Mesendoderm (in vitro differentiated cells): ENCODE measurements around the gene TBC1D19.
"Not testable (repeated sequence)": the region's sequence is repeated elsewhere in the genome, so short reads cannot be mapped to it uniquely, and the experiment has no call there.

Experiments used
- DNase-seq: peaks from one replicate; pipeline ENCODE4 v3.0.0; 2013
- H2AK5ac ChIP-seq: 2 replicates; pipeline ENCODE4 v1.6.1; 2013; ENCODE audit warnings: low read length, inconsistent platforms
- H2BK120ac ChIP-seq: 2 replicates; pipeline ENCODE4 v1.6.1; 2013; ENCODE audit warnings: low read depth, mild to moderate bottlenecking, low read length, moderate library complexity, mixed read lengths
- H2BK15ac ChIP-seq: replicated peaks from 2 replicates; pipeline ENCODE4 v1.6.1; 2013; ENCODE audit warnings: low read depth, mild to moderate bottlenecking, moderate library complexity
- H2BK5ac ChIP-seq: 2 replicates; pipeline ENCODE4 v1.6.1; 2013; ENCODE audit warnings: low read length, inconsistent platforms
- H3K18ac ChIP-seq: 2 replicates; pipeline ENCODE4 v1.6.1; 2013; ENCODE audit warnings: mild to moderate bottlenecking, low read length, mixed read lengths
- H3K23ac ChIP-seq: one replicate; pipeline ENCODE4 v1.6.1; 2013; ENCODE audit warnings: low read length
- H3K27ac ChIP-seq: 2 replicates; pipeline ENCODE4 v1.5.1; 2013; ENCODE audit warnings: low read depth, mild to moderate bottlenecking, inconsistent platforms, low read length, moderate library complexity
- H3K27me3 ChIP-seq: 2 replicates; pipeline ENCODE4 v1.6.1; 2013; ENCODE audit warnings: low read length, control low read depth, mild to moderate bottlenecking, inconsistent platforms; ENCODE audit not compliant: insufficient read depth, poor library complexity
- H3K36me3 ChIP-seq: 2 replicates; pipeline ENCODE4 v1.6.1; 2013; ENCODE audit warnings: low read length, inconsistent platforms; ENCODE audit not compliant: control insufficient read depth, insufficient read depth
- H3K4ac ChIP-seq: one replicate; pipeline ENCODE4 v1.6.1; 2013; ENCODE audit warnings: low read depth, mild to moderate bottlenecking, low read length, moderate library complexity
- H3K4me1 ChIP-seq: 2 replicates; pipeline ENCODE4 v1.6.1; 2013; ENCODE audit warnings: low read depth, low read length, inconsistent platforms; ENCODE audit not compliant: control insufficient read depth
- H3K4me2 ChIP-seq: 2 replicates; pipeline ENCODE4 v1.6.1; 2013; ENCODE audit warnings: low read length
- H3K4me3 ChIP-seq: 2 replicates; pipeline ENCODE4 v1.5.1; 2013; ENCODE audit warnings: mild to moderate bottlenecking, low read length
- H3K56ac ChIP-seq: one replicate; pipeline ENCODE4 v1.6.1; 2013; ENCODE audit warnings: low read length
- H3K79me1 ChIP-seq: 2 replicates; pipeline ENCODE4 v1.6.1; 2013; ENCODE audit warnings: low read length, inconsistent platforms
- H3K79me2 ChIP-seq: 2 replicates; pipeline ENCODE4 v1.6.1; 2013; ENCODE audit warnings: mild to moderate bottlenecking, low read length; ENCODE audit not compliant: control insufficient read depth, insufficient read depth
- H3K9ac ChIP-seq: 2 replicates; pipeline ENCODE4 v1.6.1; 2013; ENCODE audit warnings: low read length, inconsistent platforms
- H4K5ac ChIP-seq: one replicate; pipeline ENCODE4 v1.6.1; 2013; ENCODE audit warnings: low read length
- H4K8ac ChIP-seq: one replicate; pipeline ENCODE4 v1.6.1; 2013; ENCODE audit warnings: low read depth, mild to moderate bottlenecking, control low read depth, low read length, moderate library complexity
- WGBS: extraction: QIAGEN DNeasy Blood & Tissue Kit; methylation state at CpG from one replicate; pipeline ENCODE4 v1.1.7; 2013; ENCODE audit warnings: low lambda C conversion rate, missing lambda C conversion rate; ENCODE audit not compliant: insufficient coverage; ENCODE audit errors: extremely low coverage; 5-methylcytosine and 5-hydroxymethylcytosine counted together

Gene TBC1D19

DNA sequence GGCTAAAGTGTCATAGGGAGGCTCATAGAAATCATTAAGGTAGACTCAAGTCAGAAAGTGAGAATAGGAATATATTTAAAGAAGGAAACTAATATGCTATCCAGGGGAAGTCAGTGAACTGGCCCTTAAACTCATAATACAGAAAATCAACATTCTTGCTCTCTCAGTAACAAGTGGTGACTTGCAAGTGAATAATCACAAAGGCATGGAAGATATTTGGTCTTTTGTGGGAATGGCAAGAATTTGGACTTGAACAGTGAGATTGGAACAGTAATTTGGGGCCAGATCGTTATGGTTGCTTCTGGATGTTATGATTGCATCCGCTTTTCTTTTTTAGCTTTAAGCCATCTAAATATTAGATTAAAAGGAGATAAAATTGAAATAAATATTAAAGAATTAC, 103.8 kb downstream of the TBC1D19 start:
- H4K8ac ChIP-seq, result no peak overlapping the region
- no peaks in the 10 kb centered on the region for H3K79me2 ChIP-seq
- H3K27ac ChIP-seq, result no peak overlapping the region
- no peak overlapping the region for H3K4me2 ChIP-seq
- no CpG with 5 or more reads among the region's 2 CpGs for WGBS
- no peak overlapping the region for H3K9ac ChIP-seq
- H2AK5ac ChIP-seq, result no peak overlapping the region
- H3K36me3 ChIP-seq, result no peaks in the 10 kb centered on the region
- no peaks in the 10 kb centered on the region for H3K27me3 ChIP-seq
- H3K4ac ChIP-seq, result no peak overlapping the region
- no peak overlapping the region for H3K18ac ChIP-seq
- H3K4me3 ChIP-seq, result no peak overlapping the region
- peak; percentile 11 for DNase-seq
- H2BK5ac ChIP-seq, result no peak overlapping the region
- H2BK120ac ChIP-seq, result no peak overlapping the region
- H3K79me1 ChIP-seq, result no peaks in the 10 kb centered on the region
- H3K56ac ChIP-seq, result no peak overlapping the region
- H3K4me1 ChIP-seq, result no peaks in the 10 kb centered on the region
- H4K5ac ChIP-seq, result no peak overlapping the region
- no peak overlapping the region for H2BK15ac ChIP-seq
- H3K23ac ChIP-seq, result no peak overlapping the region

DNA sequence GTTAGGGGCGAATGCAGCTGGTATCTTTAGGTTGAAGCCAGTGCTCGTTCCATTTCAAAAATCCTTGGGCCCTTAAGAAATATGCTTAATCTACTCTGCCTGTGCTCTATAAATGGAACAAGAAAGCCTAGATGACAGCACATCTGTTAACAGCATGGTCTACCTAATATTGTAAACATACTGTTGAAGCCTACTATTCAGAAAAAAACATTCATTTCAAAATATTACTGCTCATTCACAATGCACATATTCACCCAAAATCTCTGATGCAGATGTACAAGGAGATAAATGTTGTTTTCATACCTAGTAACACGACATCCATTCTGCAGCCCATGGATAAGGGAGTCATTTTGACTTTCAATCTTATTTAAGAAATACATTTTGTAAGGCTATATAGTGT, 106.6 kb downstream of the TBC1D19 start:
- Histone ChIP-seq H3K27me3 (no peaks in the 10 kb centered on the region), H3K4me2 (no peak overlapping the region), H3K23ac (no peak overlapping the region), H3K79me1 (no peaks in the 10 kb centered on the region), H3K79me2 (no peaks in the 10 kb centered on the region), H3K4me3 (no peak overlapping the region), H3K9ac (no peak overlapping the region), H3K56ac (no peak overlapping the region), H3K36me3 (no peaks in the 10 kb centered on the region), H2AK5ac (no peak overlapping the region), H3K18ac (no peak overlapping the region), H2BK15ac (no peak overlapping the region), H3K27ac (no peak overlapping the region), H3K4me1 (no peaks in the 10 kb centered on the region), H2BK5ac (no peak overlapping the region), H4K8ac (no peak overlapping the region), H4K5ac (no peak overlapping the region), H2BK120ac (no peak overlapping the region), H3K4ac (no peak overlapping the region)
- DNase-seq, result no peak
- WGBS, result no CpG with 5 or more reads among the region's 3 CpGs

DNA sequence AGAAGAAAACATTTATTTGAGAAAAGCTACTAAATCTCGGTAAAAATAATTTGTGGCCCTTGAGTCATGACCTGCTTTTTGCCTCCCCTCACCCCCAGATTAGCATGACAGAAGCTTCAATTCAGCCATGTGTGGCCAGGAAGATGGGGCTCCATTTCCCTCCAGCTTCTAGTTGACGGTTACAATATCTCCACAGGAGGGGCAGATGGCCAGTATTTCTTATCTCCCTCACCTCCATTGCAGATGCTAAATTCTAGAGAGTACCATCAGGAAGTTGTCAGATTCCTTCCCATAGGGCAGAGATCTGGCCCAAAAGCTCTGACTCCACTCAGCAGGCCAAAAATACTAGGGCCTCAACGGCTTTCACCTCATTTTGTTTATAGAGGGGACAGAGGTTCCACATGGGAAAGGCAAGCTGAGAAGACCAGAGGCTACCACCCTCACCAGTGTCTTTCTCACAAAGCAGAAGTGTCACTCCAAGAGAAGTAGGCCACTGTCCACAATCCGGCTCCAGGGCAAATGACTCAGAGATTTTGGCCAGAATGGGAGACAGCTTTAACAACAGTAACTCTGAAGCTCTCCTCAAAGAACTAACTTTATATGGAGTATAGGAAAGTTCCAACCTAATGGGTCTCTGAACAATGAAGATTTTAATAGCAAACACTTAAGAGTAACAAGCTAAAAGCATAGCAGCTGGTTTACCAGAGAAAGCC, 108.3 kb downstream of the TBC1D19 start:
- Histone ChIP-seq H4K8ac (no peak overlapping the region), H3K79me2 (no peaks in the 10 kb centered on the region), H3K27ac (no peak overlapping the region), H2BK5ac (no peak overlapping the region), H3K18ac (no peak overlapping the region), H3K9ac (no peak overlapping the region), H3K27me3 (no peaks in the 10 kb centered on the region), H3K79me1 (no peaks in the 10 kb centered on the region), H2AK5ac (no peak overlapping the region), H3K4ac (no peak overlapping the region), H2BK15ac (no peak overlapping the region), H3K36me3 (no peaks in the 10 kb centered on the region), H3K4me3 (no peak overlapping the region), H3K56ac (no peak overlapping the region), H3K4me2 (no peak overlapping the region), H4K5ac (no peak overlapping the region), H3K4me1 (no peaks in the 10 kb centered on the region), H3K23ac (no peak overlapping the region), H2BK120ac (no peak overlapping the region)
- WGBS, result no CpG with 5 or more reads among the region's 4 CpGs
- peak; percentile 60 for DNase-seq

DNA sequence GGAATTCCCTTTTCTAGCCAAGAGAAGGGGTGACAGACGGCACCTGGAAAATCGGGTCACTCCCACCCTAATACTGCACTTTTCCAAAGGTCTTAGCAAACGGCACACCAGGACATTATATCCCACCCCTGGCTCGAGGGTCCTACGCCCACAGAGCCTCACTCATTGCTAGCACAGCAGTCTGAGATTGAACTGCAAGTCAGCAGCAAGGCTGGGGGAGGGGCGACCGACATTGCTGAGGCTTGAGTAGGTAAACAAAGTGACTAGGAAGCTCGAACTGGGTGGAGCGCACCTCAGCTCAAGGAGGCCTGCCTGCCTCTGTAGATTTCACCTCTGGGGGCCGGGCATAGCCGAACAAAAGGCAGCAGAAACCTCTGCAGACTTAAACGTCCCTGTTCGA, 110.2 kb downstream of the TBC1D19 start:
- not testable (repeated sequence) for H3K27me3 ChIP-seq, H4K8ac ChIP-seq, H4K5ac ChIP-seq, DNase-seq, H3K18ac ChIP-seq, H3K4me2 ChIP-seq, H3K79me2 ChIP-seq, H3K4me3 ChIP-seq, H3K36me3 ChIP-seq, H3K4me1 ChIP-seq, H3K4ac ChIP-seq, H3K27ac ChIP-seq, H2AK5ac ChIP-seq, H2BK15ac ChIP-seq, H2BK5ac ChIP-seq, H3K79me1 ChIP-seq, H3K9ac ChIP-seq, H3K23ac ChIP-seq, H2BK120ac ChIP-seq, H3K56ac ChIP-seq
- WGBS, result no CpG with 5 or more reads among the region's 13 CpGs

DNA sequence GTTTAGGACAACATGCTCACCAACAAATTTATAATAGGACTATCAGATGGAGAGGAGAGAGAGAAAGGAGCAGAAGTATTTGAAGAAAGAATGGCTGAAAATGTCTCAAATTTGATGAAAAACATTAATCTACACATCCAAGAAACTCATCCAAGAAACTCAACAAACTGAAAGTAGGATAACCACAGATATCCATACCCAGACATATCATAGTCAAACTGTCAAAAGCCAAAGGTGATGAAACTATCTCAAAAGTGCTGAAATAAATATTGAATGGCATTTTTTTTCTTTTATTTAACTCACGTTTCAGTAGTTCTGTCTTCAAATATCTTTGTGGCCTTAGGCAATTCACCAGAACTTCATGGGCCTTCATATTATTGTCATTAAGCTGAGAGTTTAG, 116.2 kb downstream of the TBC1D19 start:
- Histone ChIP-seq H4K8ac (no peak overlapping the region), H3K4me1 (no peaks in the 10 kb centered on the region), H3K9ac (no peak overlapping the region), H3K4ac (no peak overlapping the region), H2BK120ac (no peak overlapping the region), H3K79me2 (no peaks in the 10 kb centered on the region), H3K27me3 (no peaks in the 10 kb centered on the region), H4K5ac (no peak overlapping the region), H2AK5ac (no peak overlapping the region), H3K4me3 (no peak overlapping the region), H3K27ac (no peak overlapping the region), H3K79me1 (no peaks in the 10 kb centered on the region), H3K18ac (no peak overlapping the region), H3K36me3 (no peaks in the 10 kb centered on the region), H2BK5ac (no peak overlapping the region), H2BK15ac (no peak overlapping the region), H3K23ac (no peak overlapping the region), H3K4me2 (no peak overlapping the region), H3K56ac (no peak overlapping the region)
- no peak for DNase-seq
- no CpG with 5 or more reads among the region's 1 CpG for WGBS

DNA sequence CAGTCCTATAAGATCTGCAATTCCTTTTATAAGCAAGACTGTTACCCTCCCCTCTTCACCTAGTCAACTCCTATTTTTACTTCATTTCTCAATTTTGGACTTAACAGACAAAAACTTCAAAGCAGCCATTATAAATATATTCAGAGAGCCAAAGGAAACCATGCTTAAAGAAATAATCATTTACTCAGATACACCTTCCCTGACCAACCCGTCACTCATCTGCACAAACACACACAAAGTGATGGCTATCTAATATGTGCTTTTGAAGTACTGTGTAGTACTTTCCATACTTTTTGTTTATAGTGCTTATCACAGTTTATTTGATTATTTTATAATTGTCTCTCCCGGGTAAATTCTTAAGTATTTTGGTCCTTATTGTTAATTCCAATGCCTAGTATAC, 117.2 kb downstream of the TBC1D19 start:
- Histone ChIP-seq H3K79me1 (no peaks in the 10 kb centered on the region), H3K18ac (no peak overlapping the region), H3K4me3 (no peak overlapping the region), H4K5ac (no peak overlapping the region), H3K27ac (no peak overlapping the region), H2BK120ac (no peak overlapping the region), H2BK15ac (no peak overlapping the region), H3K9ac (no peak overlapping the region), H2AK5ac (no peak overlapping the region), H3K27me3 (no peaks in the 10 kb centered on the region), H3K23ac (no peak overlapping the region), H4K8ac (no peak overlapping the region), H3K4me1 (no peaks in the 10 kb centered on the region), H3K36me3 (no peaks in the 10 kb centered on the region), H2BK5ac (no peak overlapping the region), H3K4me2 (no peak overlapping the region), H3K56ac (no peak overlapping the region), H3K4ac (no peak overlapping the region), H3K79me2 (no peaks in the 10 kb centered on the region)
- WGBS, result no CpG with 5 or more reads among the region's 2 CpGs
- no peak for DNase-seq
